H1 (cell line): ENCODE results near the gene F11. TPM values are rescaled to one million over a fixed set of nuclear protein-coding genes. Genes with fewer than 3 reads are reported as not detected.

Experiments used
- CTCF ChIA-PET: fragments of 300-600 bp; sonication (Branson Sonifier 250); formaldehyde crosslinking; loops from one replicate; lab custom pipeline; 2021; ENCODE audit not compliant: partially characterized antibody; lab: Charles Lee
- POLR2A ChIA-PET: fragments of 300-600 bp; sonication (Branson Sonifier 250); formaldehyde crosslinking; loops from one replicate; lab custom pipeline; 2021; ENCODE audit warnings: inconsistent platforms; ENCODE audit not compliant: partially characterized antibody; lab: Charles Lee
- DNase-seq, 2 experiments: peaks; one replicate each; pipeline versions ENCODE4 v3.0.0 to v3.0.0-alpha.2; 2010 to 2022; ENCODE audit warnings: low spot score in 2 of 2, low read depth in 1 of 2, mixed read lengths in 1 of 2
- FAIRE-seq: peaks from 2 replicates; lab custom pipeline; 2011; peaks lifted over from hg19 to GRCh38; lab: Jason Lieb, UNC
- H2AFZ ChIP-seq: 2 replicates; pipeline ENCODE4 v1.8.1; 2012; ENCODE audit warnings: low read length, inconsistent platforms
- H2AK5ac ChIP-seq: 2 replicates; pipeline ENCODE4 v1.6.1; 2013; ENCODE audit warnings: low read depth, low read length
- H2BK120ac ChIP-seq: replicated peaks from 2 replicates; pipeline ENCODE3; 2013; ENCODE audit warnings: low read depth, low read length, inconsistent platforms
- H2BK12ac ChIP-seq: 2 replicates; pipeline ENCODE4 v1.6.1; 2013; ENCODE audit warnings: low read depth, low read length
- H2BK15ac ChIP-seq: 2 replicates; pipeline ENCODE4 v1.6.1; 2013; ENCODE audit warnings: low read length
- H2BK20ac ChIP-seq: 2 replicates; pipeline ENCODE4 v1.6.1; 2013; ENCODE audit warnings: low read length
- H2BK5ac ChIP-seq: 2 replicates; pipeline ENCODE4 v1.6.1; 2013; ENCODE audit warnings: low read depth, low read length
- H3K14ac ChIP-seq: 2 replicates; pipeline ENCODE4 v1.6.1; 2013; ENCODE audit warnings: inconsistent platforms; ENCODE audit not compliant: insufficient read length
- H3K18ac ChIP-seq: 2 replicates; pipeline ENCODE4 v1.6.1; 2013; ENCODE audit warnings: low read length; ENCODE audit errors: extremely low read depth
- H3K23ac ChIP-seq: 2 replicates; pipeline ENCODE4 v1.6.1; 2013; ENCODE audit warnings: inconsistent platforms; ENCODE audit not compliant: insufficient read length
- H3K23me2 ChIP-seq: 2 replicates; pipeline ENCODE4 v1.6.1; 2013; ENCODE audit warnings: low read depth, low read length
- H3K27ac ChIP-seq: 2 replicates; pipeline ENCODE4 v1.6.1; 2011; ENCODE audit warnings: low read depth, low read length, inconsistent platforms
- H3K27me3 ChIP-seq, 4 experiments: replicated peaks in 1 of 4; 1 replicate in 1 of 4; 2 replicates in 3 of 4; pipeline versions ENCODE4 v1.6.1 to v1.8.1; 2011 to 2013; ENCODE audit warnings: low read length in 3 of 4, mild to moderate bottlenecking in 3 of 4, inconsistent platforms in 2 of 4, mixed read lengths in 2 of 4, moderate library complexity in 1 of 4; ENCODE audit not compliant: control insufficient read depth in 3 of 4, insufficient read depth in 3 of 4; ENCODE audit errors: extremely low read depth in 1 of 4
- H3K36me3 ChIP-seq, 4 experiments: 2 replicates each; pipeline versions ENCODE4 v1.6.1 to v1.8.1; 2011 to 2013; ENCODE audit warnings: mild to moderate bottlenecking in 4 of 4, low read length in 3 of 4, moderate library complexity in 2 of 4, control low read depth in 1 of 4, inconsistent platforms in 1 of 4; ENCODE audit not compliant: insufficient read depth in 4 of 4, control insufficient read depth in 2 of 4
- H3K4ac ChIP-seq: replicated peaks from 2 replicates; pipeline ENCODE3; 2013; ENCODE audit warnings: low read length, low read depth, mixed read lengths, inconsistent platforms; ENCODE audit not compliant: insufficient read length
- H3K4me1 ChIP-seq, 4 experiments: replicated peaks in 1 of 4; 1 replicate in 1 of 4; 2 replicates in 3 of 4; pipeline versions ENCODE4 v1.6.1 to v1.8.1; 2011 to 2013; ENCODE audit warnings: low read length in 3 of 4, inconsistent platforms in 2 of 4, mixed read lengths in 1 of 4; ENCODE audit not compliant: insufficient read depth in 4 of 4, control insufficient read depth in 3 of 4
- H3K4me2 ChIP-seq, 2 experiments: 2 replicates each; pipeline versions ENCODE4 v1.6.1 to v1.8.1; 2011 to 2013; ENCODE audit warnings: low read depth in 2 of 2, low read length in 2 of 2, control low read depth in 1 of 2, inconsistent platforms in 1 of 2, mild to moderate bottlenecking in 1 of 2; ENCODE audit not compliant: insufficient read depth in 1 of 2
- H3K4me3 ChIP-seq, 4 experiments: fragments of 200-600, 300-600 bp in 1 of 4; sonication (generic), shearing (Covaris generic), sonication (Bioruptor Twin) in 1 of 4; 2 replicates each; pipeline versions ENCODE4 v1.5.1 to v1.8.1; 2011 to 2016; ENCODE audit warnings: low read length in 4 of 4, low read depth in 3 of 4, control low read depth in 2 of 4, inconsistent platforms in 2 of 4, mild to moderate bottlenecking in 2 of 4, mixed read lengths in 1 of 4, moderate library complexity in 1 of 4; ENCODE audit not compliant: insufficient read depth in 2 of 4; ENCODE audit errors: extremely low read depth in 1 of 4
- H3K56ac ChIP-seq: replicated peaks from 2 replicates; pipeline ENCODE3; 2013; ENCODE audit warnings: low read depth, mild to moderate bottlenecking, mixed read lengths, low read length, inconsistent platforms; ENCODE audit not compliant: insufficient read length
- H3K79me1 ChIP-seq: 2 replicates; pipeline ENCODE4 v1.6.1; 2013; ENCODE audit warnings: low read depth, low read length, control low read depth
- H3K79me2 ChIP-seq, 2 experiments: 2 replicates each; pipeline versions ENCODE4 v1.6.1 to v1.8.1; 2012 to 2013; ENCODE audit warnings: low read length in 2 of 2, mild to moderate bottlenecking in 2 of 2, inconsistent platforms in 1 of 2; ENCODE audit not compliant: insufficient read depth in 2 of 2, control insufficient read depth in 1 of 2
- H3K9ac ChIP-seq, 4 experiments: replicated peaks in 1 of 4; 1 replicate in 1 of 4; 2 replicates in 3 of 4; pipeline versions ENCODE4 v1.6.1 to v1.8.1; 2011 to 2013; ENCODE audit warnings: low read depth in 3 of 4, low read length in 3 of 4, control low read depth in 2 of 4, mild to moderate bottlenecking in 2 of 4, moderate library complexity in 2 of 4, inconsistent platforms in 1 of 4; ENCODE audit errors: extremely low read depth in 1 of 4
- H3K9me3 ChIP-seq, 2 experiments: 2 replicates each; pipeline versions ENCODE4 v1.6.1 to v1.8.1; 2012 to 2013; ENCODE audit warnings: mild to moderate bottlenecking in 2 of 2, moderate library complexity in 2 of 2, control low read depth in 1 of 2, inconsistent platforms in 1 of 2, low read depth in 1 of 2, low read length in 1 of 2, mixed read lengths in 1 of 2; ENCODE audit not compliant: insufficient read depth in 2 of 2
- H4K20me1 ChIP-seq, 2 experiments: replicated peaks in 1 of 2; 2 replicates each; pipeline versions ENCODE3 to v1.8.1; 2011 to 2013; ENCODE audit warnings: inconsistent platforms in 2 of 2, low read length in 2 of 2, mild to moderate bottlenecking in 1 of 2; ENCODE audit not compliant: insufficient read depth in 2 of 2, control insufficient read depth in 1 of 2
- H4K5ac ChIP-seq: 2 replicates; pipeline ENCODE4 v1.6.1; 2013; ENCODE audit warnings: low read length, low read depth, mixed read lengths, inconsistent platforms; ENCODE audit not compliant: insufficient read length
- H4K8ac ChIP-seq: 2 replicates; pipeline ENCODE4 v1.8.0; 2013; ENCODE audit warnings: mild to moderate bottlenecking, moderate library complexity, low read length, inconsistent platforms; ENCODE audit not compliant: insufficient read depth; ENCODE audit errors: extremely low read depth
- H4K91ac ChIP-seq: replicated peaks from 2 replicates; pipeline ENCODE3; 2013; ENCODE audit warnings: low read length, mixed read lengths, inconsistent platforms; ENCODE audit not compliant: insufficient read length
- BCL11A ChIP-seq, 2 experiments: IDR thresholded peaks; one replicate each; pipeline ENCODE4 v1.6.1; 2011; ENCODE audit warnings: low read depth in 2 of 2, low read length in 2 of 2, mild to moderate bottlenecking in 2 of 2
- CEBPB ChIP-seq: IDR thresholded peaks from 2 replicates; pipeline ENCODE4 v1.6.1; 2012; ENCODE audit warnings: low read depth, low read length
- CTBP2 ChIP-seq: IDR thresholded peaks from 2 replicates; pipeline ENCODE4 v1.7.0; 2011; ENCODE audit warnings: borderline replicate concordance, mild to moderate bottlenecking, moderate library complexity, mixed read lengths, low read length; ENCODE audit not compliant: insufficient read depth, insufficient read length
- GABPA ChIP-seq: IDR thresholded peaks from 2 replicates; pipeline ENCODE4 v1.6.1; 2011; ENCODE audit warnings: mild to moderate bottlenecking, low read length, moderate library complexity, borderline replicate concordance; ENCODE audit not compliant: insufficient read depth
- GTF2F1 ChIP-seq: IDR thresholded peaks from 2 replicates; pipeline ENCODE4 v1.6.1; 2012; ENCODE audit warnings: low read depth, low read length, improper control_type of control experiment, borderline replicate concordance
- KDM5A ChIP-seq: fragments of 200-600 bp; IDR thresholded peaks from 2 replicates; pipeline ENCODE4 v1.7.1; 2012; ENCODE audit warnings: mild to moderate bottlenecking, low read length, inconsistent platforms, mixed read lengths
- POU5F1 ChIP-seq: IDR thresholded peaks from 2 replicates; pipeline ENCODE4 v1.6.1; 2011; ENCODE audit warnings: low read depth, mild to moderate bottlenecking, low read length, moderate library complexity
- SP1 ChIP-seq: IDR thresholded peaks from 2 replicates; pipeline ENCODE4 v1.6.1; 2011; ENCODE audit warnings: low read depth, low read length
- SP2 ChIP-seq: IDR thresholded peaks from 2 replicates; pipeline ENCODE4 v1.6.1; 2012; ENCODE audit warnings: mild to moderate bottlenecking, low read length, inconsistent platforms
- TAF1 ChIP-seq: IDR thresholded peaks from 2 replicates; pipeline ENCODE4 v1.6.1; 2011; ENCODE audit warnings: mild to moderate bottlenecking, low read depth, low read length
- TEAD4 ChIP-seq: IDR thresholded peaks from 2 replicates; pipeline ENCODE4 v1.6.1; 2012; ENCODE audit warnings: low read depth, low read length, inconsistent platforms, mixed read lengths
- ZNF274 ChIP-seq: IDR thresholded peaks from 2 replicates; pipeline ENCODE4 v1.7.0; 2012; ENCODE audit warnings: low read length, borderline replicate concordance; ENCODE audit errors: extremely low read depth
- WGBS, 2 experiments: shearing (Covaris generic) in 1 of 2; methylation state at CpG; one replicate each; pipeline versions ENCODE4 v1.1.6 to v1.1.7; 2013 to 2015; ENCODE audit warnings: low lambda C conversion rate in 2 of 2, mixed read lengths in 2 of 2, inconsistent platforms in 1 of 2, low coverage in 1 of 2, missing lambda C conversion rate in 1 of 2; ENCODE audit not compliant: insufficient replicate concordance in 2 of 2, insufficient coverage in 1 of 2, insufficient read length in 1 of 2; ENCODE audit errors: extremely low coverage in 1 of 2, missing lambda C conversion rate in 1 of 2; 5-methylcytosine and 5-hydroxymethylcytosine counted together
- polyA plus RNA-seq, 7 experiments: library from polyadenylated mRNA; depleted of rRNA in 3 of 7; stranded (reverse) in 5 of 7; unstranded in 2 of 7; fragments of >200 nt in 5 of 7; fragments of 200-250 nt in 2 of 7; gene quantifications; 1 replicate in 5 of 7; 2 replicates in 1 of 7; 4 replicates in 1 of 7; pipeline versions ENCODE4 v1.2.1 to v1.2.3, GENCODE V29; 2011 to 2013; ENCODE audit warnings: missing spikeins in 2 of 7, mixed read lengths in 2 of 7
- total RNA-seq: library from RNA; stranded (reverse); fragmentation: NEBNext Ultra II Directional; extraction: Animal tissue kit (Norgen Biotek cat#: 25700); gene quantifications from 2 replicates; pipeline ENCODE4 v1.2.1, GENCODE V29; 2021
- TF ChIP-seq, protein P1 (sequence below): IDR thresholded peaks from 2 replicates; pipeline ENCODE4 v1.6.1; 2012; ENCODE audit warnings: inconsistent platforms

The F11 gene
- total and polyA plus RNA-seq, 2 of the 8 experiments (the other 6 are each of a cell fraction or from before 2014, with no cell fraction given), result 0.27 to 0.99 TPM

DNA sequence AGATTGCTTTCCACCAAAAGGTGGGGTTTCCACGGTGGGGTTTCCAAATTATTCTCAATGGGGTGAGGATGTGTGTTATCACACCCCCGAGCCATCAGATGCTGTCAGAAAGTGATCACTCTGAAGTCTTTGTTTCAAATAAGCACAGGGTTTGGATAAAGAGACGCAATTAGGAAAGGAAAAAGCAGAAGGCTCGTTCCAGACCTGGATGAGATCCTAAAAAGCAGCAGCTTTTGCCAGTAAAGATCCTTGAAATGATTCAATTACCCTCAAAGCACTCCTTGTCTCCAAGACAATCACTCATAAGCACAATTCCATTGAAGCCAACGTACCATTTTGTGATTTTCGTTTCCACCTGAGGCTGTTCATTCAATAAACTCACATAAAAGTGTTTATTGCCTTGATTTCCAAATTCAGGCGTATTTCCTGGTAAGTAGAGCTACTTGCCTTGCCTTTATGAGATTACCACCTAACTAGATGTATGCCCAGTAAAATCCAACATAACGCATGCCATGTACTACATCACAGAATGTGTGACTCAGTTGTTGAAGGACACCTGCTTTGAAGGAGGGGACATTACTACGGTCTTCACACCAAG lies 5.2 kb downstream of the F11 start:
- Histone ChIP-seq H2BK5ac (no peak overlapping the region), H4K91ac (no peak overlapping the region), H3K36me3 (no peaks in the 10 kb centered on the region), H3K4me1 (peaks cover 0 to 3% (median 1%) of the 10 kb centered on the region in 4 experiments; a peak in 2 of 7 replicates), H3K23me2 (no peaks in the 10 kb centered on the region), H4K20me1 (no peaks in the 10 kb centered on the region), H3K79me2 (no peaks in the 10 kb centered on the region), H2AFZ (peak overlapping the region; percentile 41; the same call in 1 of the 2 replicates), H3K79me1 (no peaks in the 10 kb centered on the region), H3K14ac (no peak overlapping the region), H3K9ac (no peak overlapping the region), H3K4me3 (no peak overlapping the region), H2BK20ac (peak overlapping the region; percentile 6; the same call in 1 of the 2 replicates), H4K8ac (no peak overlapping the region), H2BK15ac (0 out of 2 replicates have a peak overlapping the region, but pooled peaks have one; percentile 8), H3K56ac (no peak overlapping the region), H3K27ac (no peak overlapping the region), H4K5ac (no peak overlapping the region), H2BK120ac (no peak overlapping the region), H3K4ac (no peak overlapping the region), H3K4me2 (no peak overlapping the region), H3K18ac (no peak overlapping the region), H2AK5ac (no peak overlapping the region), H3K9me3 (no peaks in the 10 kb centered on the region), H3K27me3 (no peaks in the 10 kb centered on the region), H3K23ac (no peak overlapping the region), H2BK12ac (peak overlapping the region; percentile 56; the same call in 1 of the 2 replicates)
- FAIRE-seq, result no peak
- ChIA-PET POLR2A (interaction anchor here (0.7 to 1.1 kb wide), 2 partner anchors 11 to 29 kb away, joined by 3 read pairs; no protein-coding TSS in a partner anchor), CTCF (interaction anchor here (0.7 kb wide), 1 partner anchor 119 kb away, joined by 3 read pairs; no protein-coding TSS in a partner anchor)
- 94% methylated on average over 9 of the region's 9 CpGs; no CpG with 5 or more reads in 1 of the 2 experiments for WGBS, 2 experiments
- no peak for DNase-seq
- TF ChIP-seq GABPA, result no peak
- no peak for TF ChIP-seq KDM5A
- TF ChIP-seq GTF2F1, result no peak
- TF ChIP-seq POU5F1, result no peak
- no peak for TF ChIP-seq CTBP2
- TF ChIP-seq SP1, result no peak
- no peak for TF ChIP-seq CEBPB
- no peak for TF ChIP-seq BCL11A (IDR thresholded peaks at IDR 0.05; ENCODE audit: low read depth in 2 of 2, low read length in 2 of 2)
- no peak for TF ChIP-seq ZNF274
- TF ChIP-seq SP2, result no peak
- TF ChIP-seq TEAD4, result no peak
- TF ChIP-seq, protein P1, sequence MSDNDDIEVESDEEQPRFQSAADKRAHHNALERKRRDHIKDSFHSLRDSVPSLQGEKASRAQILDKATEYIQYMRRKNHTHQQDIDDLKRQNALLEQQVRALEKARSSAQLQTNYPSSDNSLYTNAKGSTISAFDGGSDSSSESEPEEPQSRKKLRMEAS, result no peak
- TF ChIP-seq TAF1, result no peak
